GM23338 (cell line): Measurements from ENCODE around the gene GAK. TPM values are rescaled to one million over a fixed set of nuclear protein-coding genes. Genes with fewer than 3 reads are reported as not detected.

Experiments
- ATAC-seq: fragments of 200-7000 bp; cut with Tn5 transposase; 3 replicates; pipeline ENCODE4 v1.9.1; 2020
- DNase-seq: peaks from one replicate; pipeline ENCODE4 v3.0.0-alpha.2; 2015; ENCODE audit warnings: low spot score
- H2AFZ ChIP-seq: fragments of 200-600 bp; sonication (generic); 2 replicates; pipeline ENCODE4 v1.8.0; 2016; ENCODE audit warnings: antibody characterized with exemption, mild to moderate bottlenecking, moderate library complexity
- H3F3A ChIP-seq: fragments of 200-600 bp; sonication (generic); replicated peaks from 2 replicates; pipeline ENCODE4 v1.8.0; 2017; ENCODE audit warnings: antibody characterized with exemption, mixed run types, low read depth
- H3K27ac ChIP-seq: fragments of 200-600 bp; sonication (generic); 2 replicates; pipeline ENCODE4 v1.6.1; 2016; ENCODE audit warnings: low read depth
- H3K27me3 ChIP-seq: fragments of 200-600 bp; sonication (generic); 2 replicates; pipeline ENCODE4 v1.8.0; 2016; ENCODE audit warnings: mild to moderate bottlenecking, mixed run types, moderate library complexity; ENCODE audit not compliant: insufficient read depth
- H3K36me3 ChIP-seq: fragments of 200-600 bp; sonication (generic); 2 replicates; pipeline ENCODE4 v1.8.0; 2016; ENCODE audit warnings: mild to moderate bottlenecking; ENCODE audit not compliant: insufficient read depth
- H3K4me1 ChIP-seq: fragments of 200-600 bp; sonication (generic); 2 replicates; pipeline ENCODE4 v1.8.0; 2016; ENCODE audit warnings: mild to moderate bottlenecking, moderate library complexity; ENCODE audit not compliant: insufficient read depth
- H3K4me2 ChIP-seq: fragments of 200-600 bp; sonication (generic); 2 replicates; pipeline ENCODE4 v1.7.1; 2017; ENCODE audit warnings: mixed run types
- H3K4me3 ChIP-seq: fragments of 200-600 bp; sonication (generic); 2 replicates; pipeline ENCODE4 v1.6.1; 2016; ENCODE audit warnings: mixed run types
- H3K79me2 ChIP-seq: fragments of 200-600 bp; sonication (generic); replicated peaks from 2 replicates; pipeline ENCODE4 v1.8.0; 2017; ENCODE audit warnings: mild to moderate bottlenecking; ENCODE audit not compliant: insufficient read depth
- H3K9me2 ChIP-seq: fragments of 200-600 bp; sonication (generic); 2 replicates; pipeline ENCODE4 v1.8.0; 2017; ENCODE audit not compliant: insufficient read depth
- H4K20me1 ChIP-seq: fragments of 200-600 bp; sonication (generic); replicated peaks from 2 replicates; pipeline ENCODE4 v1.8.0; 2017; ENCODE audit warnings: mild to moderate bottlenecking; ENCODE audit not compliant: insufficient read depth
- H3K27ac Mint-ChIP-seq: 2 replicates; pipeline ENCODE4 v1.8.0; 2020; ENCODE audit warnings: inconsistent platforms, mild to moderate bottlenecking, moderate library complexity, mixed read lengths
- H3K27me3 Mint-ChIP-seq: 3 replicates; pipeline ENCODE4 v1.8.0; 2022; ENCODE audit warnings: low read depth, mild to moderate bottlenecking, moderate library complexity, mixed read lengths, inconsistent platforms; ENCODE audit not compliant: insufficient read depth, poor library complexity
- H3K36me3 Mint-ChIP-seq: 3 replicates; pipeline ENCODE4 v1.8.0; 2021; ENCODE audit warnings: low read depth, mild to moderate bottlenecking, inconsistent platforms, moderate library complexity, mixed read lengths
- H3K4me1 Mint-ChIP-seq: 3 replicates; pipeline ENCODE4 v1.8.0; 2020; ENCODE audit warnings: mild to moderate bottlenecking, inconsistent platforms, mixed read lengths
- H3K4me3 Mint-ChIP-seq: 3 replicates; pipeline ENCODE4 v1.8.0; 2021; ENCODE audit warnings: moderate library complexity, mild to moderate bottlenecking, inconsistent platforms, mixed read lengths
- H3K9me3 Mint-ChIP-seq: 3 replicates; pipeline ENCODE4 v1.8.0; 2020; ENCODE audit warnings: moderate library complexity, mild to moderate bottlenecking, inconsistent platforms, mixed read lengths
- CREB1 ChIP-seq: fragments of 250-450 bp; sonication (Bioruptor Pico); IDR thresholded peaks from 2 replicates; pipeline ENCODE4 v1.5.0; 2020; ENCODE audit warnings: low read depth, mild to moderate bottlenecking, moderate library complexity
- EZH2 ChIP-seq: fragments of 200-600 bp; sonication (generic); IDR thresholded peaks from one replicate; pipeline ENCODE4 v1.8.0; 2017; ENCODE audit warnings: antibody characterized with exemption, mild to moderate bottlenecking, low read depth; ENCODE audit not compliant: unreplicated experiment
- EZH2phosphoT487 ChIP-seq: fragments of 200-600 bp; sonication (generic); IDR thresholded peaks from one replicate; pipeline ENCODE4 v1.8.1; 2018; ENCODE audit warnings: antibody characterized with exemption; ENCODE audit not compliant: unreplicated experiment
- JUNB ChIP-seq: IDR thresholded peaks from one replicate; pipeline ENCODE4 v1.6.1; 2016; ENCODE audit warnings: antibody characterized with exemption; ENCODE audit not compliant: unreplicated experiment
- STAT1 ChIP-seq: IDR thresholded peaks from one replicate; pipeline ENCODE4 v1.6.1; 2016; ENCODE audit warnings: antibody characterized with exemption; ENCODE audit not compliant: unreplicated experiment
- ZNF114 ChIP-seq: fragments of 250-450 bp; sonication (Bioruptor Pico); IDR thresholded peaks from 2 replicates; pipeline ENCODE4 v1.5.0; 2020; ENCODE audit warnings: mild to moderate bottlenecking, moderate library complexity
- polyA plus RNA-seq: library from polyadenylated mRNA; unstranded; fragments of >200 nt; fragmentation: Nextera tagmentation; extraction: Ambion mirVana; gene quantifications from 2 replicates; pipeline ENCODE4 v1.2.1, GENCODE V29; 2016
- total RNA-seq: library from RNA; depleted of rRNA; stranded (reverse); fragments of >200 nt; shearing (Covaris generic); gene quantifications from 2 replicates; pipeline ENCODE4 v1.2.3, GENCODE V29; 2014
- TF ChIP-seq, protein P1 (sequence below): fragments of 250-450 bp; sonication (Bioruptor Pico); IDR thresholded peaks from 2 replicates; pipeline ENCODE4 v1.5.0; 2020; ENCODE audit warnings: mild to moderate bottlenecking, moderate library complexity
- TF ChIP-seq, protein P2 (sequence below): IDR thresholded peaks from 2 replicates; pipeline ENCODE4 v1.6.1; 2016; ENCODE audit warnings: antibody characterized with exemption
- TF ChIP-seq, protein P3 (sequence below), 2 experiments: fragments of 200-600 bp in 1 of 2; sonication (generic) in 1 of 2; conservative IDR thresholded peaks; 2 replicates each; pipeline versions ENCODE4 v1.5.1 to v1.6.1; 2016 to 2017; ENCODE audit warnings: antibody characterized with exemption in 2 of 2, low read depth in 2 of 2, mild to moderate bottlenecking in 2 of 2, moderate library complexity in 1 of 2
- TF ChIP-seq, protein P4 (sequence below): IDR thresholded peaks from one replicate; pipeline ENCODE4 v1.6.1; 2018; ENCODE audit warnings: antibody characterized with exemption; ENCODE audit not compliant: unreplicated experiment

Gene GAK
- total and polyA plus RNA-seq, 2 experiments from 2014 or later, result 48.5 to 124 TPM

DNA sequence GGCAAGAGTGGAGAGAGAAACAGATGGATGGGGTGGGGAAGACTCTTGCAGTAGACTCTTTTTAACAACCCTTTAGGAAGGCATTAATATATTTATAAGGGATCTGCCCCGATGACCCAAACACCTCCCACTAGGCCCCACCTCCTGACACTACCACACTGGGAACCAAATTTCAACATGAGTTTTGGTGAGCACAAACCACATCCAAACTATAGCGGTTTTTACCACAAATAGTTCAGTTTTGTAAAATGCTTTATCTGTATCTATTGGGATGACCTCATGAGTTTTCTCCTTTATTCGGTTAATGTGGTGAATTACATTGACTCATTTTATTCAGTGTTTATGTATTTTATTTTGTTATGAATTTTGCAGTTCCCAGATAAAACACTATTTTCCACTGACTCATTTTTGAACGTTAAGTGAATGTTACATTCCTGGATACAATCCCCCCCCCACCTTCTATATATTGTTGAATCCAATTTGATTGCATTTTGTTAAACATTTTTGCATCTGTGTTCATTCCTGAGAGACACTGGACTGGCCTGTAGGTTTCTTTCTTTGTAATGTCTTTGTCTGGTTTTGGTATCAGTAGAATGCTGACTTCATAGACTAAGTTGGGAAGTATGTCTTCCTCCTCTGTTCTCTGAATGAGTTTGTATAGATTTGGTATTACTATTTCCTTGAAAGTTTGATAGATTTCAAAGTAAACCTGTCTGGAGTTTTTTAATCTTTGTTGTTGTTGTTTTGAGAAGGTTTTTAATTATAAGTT lies 92.3 kb downstream of the GAK start:
- Histone ChIP-seq H3K4me3 (no peak overlapping the region), H3F3A (no peaks in the 10 kb centered on the region), H2AFZ (no peak overlapping the region), H3K4me2 (no peak overlapping the region), H4K20me1 (no peaks in the 10 kb centered on the region), H3K9me2 (no peaks in the 10 kb centered on the region), H3K36me3 (no peaks in the 10 kb centered on the region), H3K4me1 (no peaks in the 10 kb centered on the region), H3K79me2 (no peaks in the 10 kb centered on the region), H3K27ac (no peak overlapping the region), H3K27me3 (no peaks in the 10 kb centered on the region)
- TF ChIP-seq, protein P1, sequence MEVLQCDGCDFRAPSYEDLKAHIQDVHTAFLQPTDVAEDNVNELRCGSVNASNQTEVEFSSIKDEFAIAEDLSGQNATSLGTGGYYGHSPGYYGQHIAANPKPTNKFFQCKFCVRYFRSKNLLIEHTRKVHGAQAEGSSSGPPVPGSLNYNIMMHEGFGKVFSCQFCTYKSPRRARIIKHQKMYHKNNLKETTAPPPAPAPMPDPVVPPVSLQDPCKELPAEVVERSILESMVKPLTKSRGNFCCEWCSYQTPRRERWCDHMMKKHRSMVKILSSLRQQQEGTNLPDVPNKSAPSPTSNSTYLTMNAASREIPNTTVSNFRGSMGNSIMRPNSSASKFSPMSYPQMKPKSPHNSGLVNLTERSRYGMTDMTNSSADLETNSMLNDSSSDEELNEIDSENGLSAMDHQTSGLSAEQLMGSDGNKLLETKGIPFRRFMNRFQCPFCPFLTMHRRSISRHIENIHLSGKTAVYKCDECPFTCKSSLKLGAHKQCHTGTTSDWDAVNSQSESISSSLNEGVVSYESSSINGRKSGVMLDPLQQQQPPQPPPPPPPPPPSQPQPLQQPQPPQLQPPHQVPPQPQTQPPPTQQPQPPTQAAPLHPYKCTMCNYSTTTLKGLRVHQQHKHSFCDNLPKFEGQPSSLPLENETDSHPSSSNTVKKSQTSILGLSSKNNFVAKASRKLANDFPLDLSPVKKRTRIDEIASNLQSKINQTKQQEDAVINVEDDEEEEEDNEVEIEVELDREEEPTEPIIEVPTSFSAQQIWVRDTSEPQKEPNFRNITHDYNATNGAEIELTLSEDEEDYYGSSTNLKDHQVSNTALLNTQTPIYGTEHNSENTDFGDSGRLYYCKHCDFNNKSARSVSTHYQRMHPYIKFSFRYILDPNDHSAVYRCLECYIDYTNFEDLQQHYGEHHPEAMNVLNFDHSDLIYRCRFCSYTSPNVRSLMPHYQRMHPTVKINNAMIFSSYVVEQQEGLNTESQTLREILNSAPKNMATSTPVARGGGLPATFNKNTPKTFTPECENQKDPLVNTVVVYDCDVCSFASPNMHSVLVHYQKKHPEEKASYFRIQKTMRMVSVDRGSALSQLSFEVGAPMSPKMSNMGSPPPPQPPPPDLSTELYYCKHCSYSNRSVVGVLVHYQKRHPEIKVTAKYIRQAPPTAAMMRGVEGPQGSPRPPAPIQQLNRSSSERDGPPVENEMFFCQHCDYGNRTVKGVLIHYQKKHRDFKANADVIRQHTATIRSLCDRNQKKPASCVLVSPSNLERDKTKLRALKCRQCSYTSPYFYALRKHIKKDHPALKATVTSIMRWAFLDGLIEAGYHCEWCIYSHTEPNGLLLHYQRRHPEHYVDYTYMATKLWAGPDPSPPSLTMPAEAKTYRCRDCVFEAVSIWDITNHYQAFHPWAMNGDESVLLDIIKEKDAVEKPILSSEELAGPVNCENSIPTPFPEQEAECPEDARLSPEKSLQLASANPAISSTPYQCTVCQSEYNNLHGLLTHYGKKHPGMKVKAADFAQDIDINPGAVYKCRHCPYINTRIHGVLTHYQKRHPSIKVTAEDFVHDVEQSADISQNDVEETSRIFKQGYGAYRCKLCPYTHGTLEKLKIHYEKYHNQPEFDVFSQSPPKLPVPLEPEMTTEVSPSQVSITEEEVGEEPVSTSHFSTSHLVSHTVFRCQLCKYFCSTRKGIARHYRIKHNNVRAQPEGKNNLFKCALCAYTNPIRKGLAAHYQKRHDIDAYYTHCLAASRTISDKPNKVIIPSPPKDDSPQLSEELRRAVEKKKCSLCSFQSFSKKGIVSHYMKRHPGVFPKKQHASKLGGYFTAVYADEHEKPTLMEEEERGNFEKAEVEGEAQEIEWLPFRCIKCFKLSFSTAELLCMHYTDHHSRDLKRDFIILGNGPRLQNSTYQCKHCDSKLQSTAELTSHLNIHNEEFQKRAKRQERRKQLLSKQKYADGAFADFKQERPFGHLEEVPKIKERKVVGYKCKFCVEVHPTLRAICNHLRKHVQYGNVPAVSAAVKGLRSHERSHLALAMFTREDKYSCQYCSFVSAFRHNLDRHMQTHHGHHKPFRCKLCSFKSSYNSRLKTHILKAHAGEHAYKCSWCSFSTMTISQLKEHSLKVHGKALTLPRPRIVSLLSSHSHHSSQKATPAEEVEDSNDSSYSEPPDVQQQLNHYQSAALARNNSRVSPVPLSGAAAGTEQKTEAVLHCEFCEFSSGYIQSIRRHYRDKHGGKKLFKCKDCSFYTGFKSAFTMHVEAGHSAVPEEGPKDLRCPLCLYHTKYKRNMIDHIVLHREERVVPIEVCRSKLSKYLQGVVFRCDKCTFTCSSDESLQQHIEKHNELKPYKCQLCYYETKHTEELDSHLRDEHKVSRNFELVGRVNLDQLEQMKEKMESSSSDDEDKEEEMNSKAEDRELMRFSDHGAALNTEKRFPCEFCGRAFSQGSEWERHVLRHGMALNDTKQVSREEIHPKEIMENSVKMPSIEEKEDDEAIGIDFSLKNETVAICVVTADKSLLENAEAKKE, result no peak
- no peak for TF ChIP-seq EZH2
- no peak for TF ChIP-seq ZNF114 (CRISPR knock-in tag)
- TF ChIP-seq, protein P2, sequence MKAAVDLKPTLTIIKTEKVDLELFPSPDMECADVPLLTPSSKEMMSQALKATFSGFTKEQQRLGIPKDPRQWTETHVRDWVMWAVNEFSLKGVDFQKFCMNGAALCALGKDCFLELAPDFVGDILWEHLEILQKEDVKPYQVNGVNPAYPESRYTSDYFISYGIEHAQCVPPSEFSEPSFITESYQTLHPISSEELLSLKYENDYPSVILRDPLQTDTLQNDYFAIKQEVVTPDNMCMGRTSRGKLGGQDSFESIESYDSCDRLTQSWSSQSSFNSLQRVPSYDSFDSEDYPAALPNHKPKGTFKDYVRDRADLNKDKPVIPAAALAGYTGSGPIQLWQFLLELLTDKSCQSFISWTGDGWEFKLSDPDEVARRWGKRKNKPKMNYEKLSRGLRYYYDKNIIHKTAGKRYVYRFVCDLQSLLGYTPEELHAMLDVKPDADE, result no peak
- TF ChIP-seq JUNB, result no peak
- TF ChIP-seq, protein P3, sequence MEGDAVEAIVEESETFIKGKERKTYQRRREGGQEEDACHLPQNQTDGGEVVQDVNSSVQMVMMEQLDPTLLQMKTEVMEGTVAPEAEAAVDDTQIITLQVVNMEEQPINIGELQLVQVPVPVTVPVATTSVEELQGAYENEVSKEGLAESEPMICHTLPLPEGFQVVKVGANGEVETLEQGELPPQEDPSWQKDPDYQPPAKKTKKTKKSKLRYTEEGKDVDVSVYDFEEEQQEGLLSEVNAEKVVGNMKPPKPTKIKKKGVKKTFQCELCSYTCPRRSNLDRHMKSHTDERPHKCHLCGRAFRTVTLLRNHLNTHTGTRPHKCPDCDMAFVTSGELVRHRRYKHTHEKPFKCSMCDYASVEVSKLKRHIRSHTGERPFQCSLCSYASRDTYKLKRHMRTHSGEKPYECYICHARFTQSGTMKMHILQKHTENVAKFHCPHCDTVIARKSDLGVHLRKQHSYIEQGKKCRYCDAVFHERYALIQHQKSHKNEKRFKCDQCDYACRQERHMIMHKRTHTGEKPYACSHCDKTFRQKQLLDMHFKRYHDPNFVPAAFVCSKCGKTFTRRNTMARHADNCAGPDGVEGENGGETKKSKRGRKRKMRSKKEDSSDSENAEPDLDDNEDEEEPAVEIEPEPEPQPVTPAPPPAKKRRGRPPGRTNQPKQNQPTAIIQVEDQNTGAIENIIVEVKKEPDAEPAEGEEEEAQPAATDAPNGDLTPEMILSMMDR (conservative IDR thresholded peaks at IDR 0.05; ENCODE audit: low read depth in 2 of 2), result no peak
- no peak for TF ChIP-seq EZH2phosphoT487
- TF ChIP-seq, protein P4, sequence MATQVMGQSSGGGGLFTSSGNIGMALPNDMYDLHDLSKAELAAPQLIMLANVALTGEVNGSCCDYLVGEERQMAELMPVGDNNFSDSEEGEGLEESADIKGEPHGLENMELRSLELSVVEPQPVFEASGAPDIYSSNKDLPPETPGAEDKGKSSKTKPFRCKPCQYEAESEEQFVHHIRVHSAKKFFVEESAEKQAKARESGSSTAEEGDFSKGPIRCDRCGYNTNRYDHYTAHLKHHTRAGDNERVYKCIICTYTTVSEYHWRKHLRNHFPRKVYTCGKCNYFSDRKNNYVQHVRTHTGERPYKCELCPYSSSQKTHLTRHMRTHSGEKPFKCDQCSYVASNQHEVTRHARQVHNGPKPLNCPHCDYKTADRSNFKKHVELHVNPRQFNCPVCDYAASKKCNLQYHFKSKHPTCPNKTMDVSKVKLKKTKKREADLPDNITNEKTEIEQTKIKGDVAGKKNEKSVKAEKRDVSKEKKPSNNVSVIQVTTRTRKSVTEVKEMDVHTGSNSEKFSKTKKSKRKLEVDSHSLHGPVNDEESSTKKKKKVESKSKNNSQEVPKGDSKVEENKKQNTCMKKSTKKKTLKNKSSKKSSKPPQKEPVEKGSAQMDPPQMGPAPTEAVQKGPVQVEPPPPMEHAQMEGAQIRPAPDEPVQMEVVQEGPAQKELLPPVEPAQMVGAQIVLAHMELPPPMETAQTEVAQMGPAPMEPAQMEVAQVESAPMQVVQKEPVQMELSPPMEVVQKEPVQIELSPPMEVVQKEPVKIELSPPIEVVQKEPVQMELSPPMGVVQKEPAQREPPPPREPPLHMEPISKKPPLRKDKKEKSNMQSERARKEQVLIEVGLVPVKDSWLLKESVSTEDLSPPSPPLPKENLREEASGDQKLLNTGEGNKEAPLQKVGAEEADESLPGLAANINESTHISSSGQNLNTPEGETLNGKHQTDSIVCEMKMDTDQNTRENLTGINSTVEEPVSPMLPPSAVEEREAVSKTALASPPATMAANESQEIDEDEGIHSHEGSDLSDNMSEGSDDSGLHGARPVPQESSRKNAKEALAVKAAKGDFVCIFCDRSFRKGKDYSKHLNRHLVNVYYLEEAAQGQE, result no peak
- TF ChIP-seq STAT1, result no peak
- no peak for TF ChIP-seq CREB1 (CRISPR knock-in tag)
- H3K36me3 Mint-ChIP-seq, result peaks cover 5% of the 10 kb centered on the region; the same call in 2 of the 3 replicates
- no peak overlapping the region for H3K4me3 Mint-ChIP-seq
- H3K4me1 Mint-ChIP-seq, result no peaks in the 10 kb centered on the region
- no peak for ATAC-seq
- DNase-seq, result no peak
- H3K27me3 Mint-ChIP-seq, result peaks cover 3% of the 10 kb centered on the region
- no peak overlapping the region for H3K27ac Mint-ChIP-seq
- peaks cover 17% of the 10 kb centered on the region for H3K9me3 Mint-ChIP-seq
